Breast epithelium (tissue), 3 donors: ENCODE data around the gene NAMPT.

Experiments used
- CTCF ChIP-seq, 3 donors: fragments of 450-650 bp; IDR thresholded peaks; one replicate each; pipeline ENCODE4 v1.5.1; 2016 to 2017; ENCODE audit warnings: antibody characterized with exemption in 3 of 3, mild to moderate bottlenecking in 3 of 3, moderate library complexity in 3 of 3
- POLR2A ChIP-seq: fragments of 450-650 bp; IDR thresholded peaks from one replicate; pipeline ENCODE4 v1.6.1; 2016; ENCODE audit warnings: antibody characterized with exemption, mild to moderate bottlenecking, moderate library complexity
- POLR2AphosphoS5 ChIP-seq, 3 donors: sonication (generic); formaldehyde crosslinking; IDR thresholded peaks; one replicate each; pipeline ENCODE4 v1.6.1; 2017; ENCODE audit warnings: antibody characterized with exemption in 3 of 3

GRCh38 chr7:106218546-106218945 lies 66.2 kb downstream of the NAMPT start:
- TF ChIP-seq CTCF (IDR thresholded peaks at IDR 0.05) (no peak), POLR2AphosphoS5 (IDR thresholded peaks at IDR 0.05) (no peak), POLR2A (no peak)
